Measurements from ENCODE around the gene PPT2. TPM values are rescaled to one million over a fixed set of nuclear protein-coding genes. Genes with fewer than 3 reads are reported as not detected.
"Not testable (repeated sequence)": the region's sequence is repeated elsewhere in the genome, so short reads cannot be mapped to it uniquely, and the experiment has no call there.

The PPT2 gene
- total RNA-seq, 2 donors from 2014 or later = 18.4 to 21.0 TPM

DNA sequence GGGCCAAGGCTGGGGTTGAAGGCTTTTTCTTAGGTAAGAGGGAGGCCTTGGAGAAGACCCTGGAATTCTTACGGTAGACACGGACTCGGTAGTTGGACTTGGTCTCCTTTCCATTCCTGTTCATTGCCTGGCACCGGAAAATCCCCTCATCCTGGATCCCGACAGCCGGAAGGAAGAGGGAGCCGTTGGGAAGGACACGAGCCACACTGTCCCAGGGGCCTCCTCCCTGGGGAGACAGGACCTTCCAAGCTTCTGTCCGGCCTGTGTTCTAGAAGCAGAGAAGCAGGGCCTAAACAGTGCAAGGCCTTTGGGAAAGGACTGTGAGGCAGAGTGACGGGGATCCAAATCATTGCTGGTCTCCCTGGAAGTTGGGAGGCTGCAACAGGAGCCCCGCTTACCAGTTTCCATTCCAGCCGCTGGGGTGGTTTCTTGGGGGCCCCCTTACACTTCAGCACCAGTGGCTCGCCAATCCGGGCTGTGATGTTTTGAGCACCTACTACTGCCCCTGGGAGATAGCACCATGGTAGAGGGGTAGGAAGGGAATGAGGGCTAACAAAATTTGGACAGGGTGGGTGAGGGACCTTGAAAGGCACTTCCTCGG is 29.6 kb downstream of the PPT2 start:
- Histone ChIP-seq H3K36me3 (peaks cover 4% of the 10 kb centered on the region), H3K4me3 (no peak overlapping the region), H3K27ac (no peak overlapping the region), H3K4me1 (peaks cover 6% of the 10 kb centered on the region), H3K9me3 (no peaks in the 10 kb centered on the region), H3K9ac (ENCODE audit: low read depth in 2 of 2, low read length in 2 of 2) (no peak overlapping the region), H3K27me3 (no peaks in the 10 kb centered on the region)
- intact Hi-C loops (cut with DNase I) = no loop called here
- DNase-seq = no peak
- TF ChIP-seq, protein P1, sequence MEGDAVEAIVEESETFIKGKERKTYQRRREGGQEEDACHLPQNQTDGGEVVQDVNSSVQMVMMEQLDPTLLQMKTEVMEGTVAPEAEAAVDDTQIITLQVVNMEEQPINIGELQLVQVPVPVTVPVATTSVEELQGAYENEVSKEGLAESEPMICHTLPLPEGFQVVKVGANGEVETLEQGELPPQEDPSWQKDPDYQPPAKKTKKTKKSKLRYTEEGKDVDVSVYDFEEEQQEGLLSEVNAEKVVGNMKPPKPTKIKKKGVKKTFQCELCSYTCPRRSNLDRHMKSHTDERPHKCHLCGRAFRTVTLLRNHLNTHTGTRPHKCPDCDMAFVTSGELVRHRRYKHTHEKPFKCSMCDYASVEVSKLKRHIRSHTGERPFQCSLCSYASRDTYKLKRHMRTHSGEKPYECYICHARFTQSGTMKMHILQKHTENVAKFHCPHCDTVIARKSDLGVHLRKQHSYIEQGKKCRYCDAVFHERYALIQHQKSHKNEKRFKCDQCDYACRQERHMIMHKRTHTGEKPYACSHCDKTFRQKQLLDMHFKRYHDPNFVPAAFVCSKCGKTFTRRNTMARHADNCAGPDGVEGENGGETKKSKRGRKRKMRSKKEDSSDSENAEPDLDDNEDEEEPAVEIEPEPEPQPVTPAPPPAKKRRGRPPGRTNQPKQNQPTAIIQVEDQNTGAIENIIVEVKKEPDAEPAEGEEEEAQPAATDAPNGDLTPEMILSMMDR (IDR thresholded peaks at IDR 0.05) = no peak

DNA sequence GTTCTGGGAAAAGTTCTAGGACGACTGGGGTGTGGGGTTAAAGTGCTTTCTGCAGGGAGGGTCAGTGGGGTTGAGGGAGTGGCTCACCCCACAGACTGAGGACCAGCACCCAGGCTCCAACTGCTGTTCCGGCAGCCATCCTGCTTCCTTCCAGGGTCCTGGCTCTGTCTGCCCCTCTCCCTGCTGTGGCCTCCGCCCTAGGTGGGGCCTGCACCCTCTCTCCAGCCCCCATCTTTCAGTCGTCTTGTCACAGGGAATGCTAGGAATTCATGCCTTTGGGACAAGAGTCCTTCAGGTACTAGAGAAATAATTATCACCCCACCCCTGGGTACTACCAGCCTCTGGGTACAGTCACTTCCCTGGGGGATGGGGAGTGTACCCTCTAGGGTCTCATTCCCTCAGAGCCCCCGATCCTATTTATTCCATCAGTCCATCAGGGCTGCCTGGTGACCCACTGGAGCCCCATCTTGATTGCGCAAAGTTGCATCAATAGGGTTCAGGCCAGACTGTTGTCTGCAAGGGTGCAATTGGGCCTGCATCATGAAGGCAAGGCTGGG is 30.2 kb downstream of the PPT2 start, which contains the start of gene AGER:
TSS of gene AGER (minus strand) at position 170 of the 557 bp plus-strand sequence. CDS start at position 139, 31 bp downstream.
- Histone ChIP-seq H3K4me3 (no peak within 1 kb of the TSS), H3K27me3 (no peaks in the 10 kb centered on the region), H3K36me3 (peaks cover 4% of the 10 kb centered on the region), H3K9ac (ENCODE audit: low read depth in 2 of 2, low read length in 2 of 2) (no peak within 1 kb of the TSS), H3K27ac (no peak within 1 kb of the TSS), H3K4me1 (peaks cover 3% of the 10 kb centered on the region), H3K9me3 (no peaks in the 10 kb centered on the region)
- no peak for DNase-seq
- TF ChIP-seq, protein P1 (IDR thresholded peaks at IDR 0.05) = no peak
- intact Hi-C loops (cut with DNase I) = no loop called here

DNA sequence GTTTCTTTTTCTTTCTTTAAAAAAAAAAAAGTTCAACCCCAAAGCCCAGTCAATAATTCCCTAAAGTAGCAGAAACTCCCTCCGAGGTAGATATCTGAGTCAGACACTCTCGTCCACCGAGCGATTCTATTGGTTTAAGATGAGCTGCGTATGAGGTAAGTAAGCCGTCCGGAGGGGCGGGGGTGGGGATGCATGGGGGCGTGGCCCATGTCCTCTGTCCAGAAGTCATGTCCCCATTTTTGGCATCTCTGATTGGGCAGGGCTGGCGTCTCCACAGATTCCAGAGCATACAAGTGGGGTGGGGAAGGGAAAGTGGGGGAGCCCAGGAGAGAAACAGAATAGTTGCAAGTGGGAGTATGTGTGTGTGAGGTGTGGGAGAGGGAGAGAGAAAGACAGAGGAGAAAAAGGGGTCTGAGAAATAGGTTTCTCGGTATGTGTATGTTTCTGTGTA is 31.8 kb downstream of the PPT2 start:
- H3K4me1 ChIP-seq; intact Hi-C loops (cut with DNase I); H3K27me3 ChIP-seq; H3K9ac ChIP-seq (ENCODE audit: low read depth in 2 of 2, low read length in 2 of 2); H3K27ac ChIP-seq; H3K4me3 ChIP-seq; H3K9me3 ChIP-seq; H3K36me3 ChIP-seq: not testable (repeated sequence)
- peak; percentile 68 for DNase-seq

DNA sequence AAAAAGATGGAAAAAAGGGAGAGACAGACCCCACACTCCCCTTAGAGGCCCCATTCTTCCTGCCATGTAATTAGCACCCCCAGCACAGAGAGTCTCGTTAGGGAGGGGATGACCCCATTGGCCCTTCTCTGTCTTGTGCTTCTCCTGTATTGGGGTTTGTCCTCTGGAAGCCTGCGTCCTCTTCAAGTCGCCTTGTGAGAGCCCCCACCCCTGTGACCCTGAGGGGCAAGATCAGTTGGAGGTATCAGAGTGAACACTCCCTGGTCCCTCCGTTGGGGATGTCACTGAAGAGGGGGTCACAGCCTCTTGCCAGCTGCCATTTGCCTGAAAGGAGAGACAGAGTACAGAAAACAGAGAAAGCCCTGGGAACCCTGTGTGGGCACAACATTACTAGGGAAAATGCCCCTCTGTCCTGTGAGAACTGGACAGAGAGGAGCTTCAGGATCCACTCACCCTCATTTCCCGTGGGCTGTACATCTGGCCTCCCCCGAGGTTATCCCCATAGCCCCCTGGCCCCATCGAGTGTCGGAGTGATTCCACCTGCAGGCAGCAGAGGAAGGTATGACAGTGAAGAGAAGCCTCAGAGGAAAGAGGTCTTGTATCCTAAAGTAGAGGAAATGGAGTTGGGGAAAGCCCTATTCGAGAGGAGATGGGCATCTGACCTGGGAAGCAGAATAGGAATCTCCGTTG is 32.4 kb downstream of the PPT2 start:
- H3K4me1 ChIP-seq; H3K9me3 ChIP-seq; H3K36me3 ChIP-seq; intact Hi-C loops (cut with DNase I); DNase-seq; H3K27me3 ChIP-seq; H3K4me3 ChIP-seq: not testable (repeated sequence)
- Histone ChIP-seq H3K9ac (ENCODE audit: low read depth in 2 of 2, low read length in 2 of 2) (peak overlapping the region in 1 of 2 donors; percentile 12), H3K27ac (peak overlapping the region; percentile 22)

DNA sequence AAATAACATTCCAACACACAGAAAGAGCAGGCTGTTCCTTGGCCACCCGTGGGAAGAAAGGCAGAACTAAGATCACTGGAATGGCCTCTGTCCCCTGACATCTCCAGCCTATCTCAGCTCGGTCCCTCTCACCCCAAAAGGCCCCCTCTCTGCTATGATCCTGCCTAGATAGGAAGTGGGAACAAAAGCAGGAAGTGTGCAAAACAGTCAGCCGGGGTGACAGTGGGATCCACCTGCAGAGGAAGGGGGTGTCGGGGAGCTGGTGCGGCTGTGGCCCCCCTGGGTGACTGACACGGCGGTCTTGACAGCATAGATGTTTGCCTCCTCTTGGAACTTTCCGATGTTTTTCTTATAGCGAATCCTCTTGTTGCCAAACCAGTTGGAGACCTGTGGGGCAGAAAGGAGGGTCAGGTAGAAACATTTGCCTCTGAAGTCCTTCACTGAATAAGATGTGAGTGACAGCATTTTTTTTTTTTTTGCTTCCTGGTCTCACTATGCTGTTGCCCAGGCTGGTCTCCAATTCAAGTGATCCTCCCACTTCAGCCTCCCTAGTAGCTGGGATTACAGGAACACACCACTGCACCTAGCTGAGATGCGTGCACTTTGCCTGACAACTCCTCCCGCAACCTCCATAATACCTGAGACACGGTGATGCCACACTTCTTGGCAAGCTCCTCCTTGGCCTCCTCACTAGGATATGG is 33.2 kb downstream of the PPT2 start:
- no peak overlapping the region for H3K9ac ChIP-seq (ENCODE audit: low read depth in 2 of 2, low read length in 2 of 2)
- H3K27me3 ChIP-seq = no peaks in the 10 kb centered on the region
- TF ChIP-seq, protein P1 (IDR thresholded peaks at IDR 0.05) = no peak
- no peak overlapping the region for H3K4me3 ChIP-seq
- no peaks in the 10 kb centered on the region for H3K4me1 ChIP-seq
- intact Hi-C loops (cut with DNase I) = no loop called here
- H3K9me3 ChIP-seq = no peaks in the 10 kb centered on the region
- H3K27ac ChIP-seq = peak overlapping the region; percentile 22
- DNase-seq = no peak
- H3K36me3 ChIP-seq = no peaks in the 10 kb centered on the region

DNA sequence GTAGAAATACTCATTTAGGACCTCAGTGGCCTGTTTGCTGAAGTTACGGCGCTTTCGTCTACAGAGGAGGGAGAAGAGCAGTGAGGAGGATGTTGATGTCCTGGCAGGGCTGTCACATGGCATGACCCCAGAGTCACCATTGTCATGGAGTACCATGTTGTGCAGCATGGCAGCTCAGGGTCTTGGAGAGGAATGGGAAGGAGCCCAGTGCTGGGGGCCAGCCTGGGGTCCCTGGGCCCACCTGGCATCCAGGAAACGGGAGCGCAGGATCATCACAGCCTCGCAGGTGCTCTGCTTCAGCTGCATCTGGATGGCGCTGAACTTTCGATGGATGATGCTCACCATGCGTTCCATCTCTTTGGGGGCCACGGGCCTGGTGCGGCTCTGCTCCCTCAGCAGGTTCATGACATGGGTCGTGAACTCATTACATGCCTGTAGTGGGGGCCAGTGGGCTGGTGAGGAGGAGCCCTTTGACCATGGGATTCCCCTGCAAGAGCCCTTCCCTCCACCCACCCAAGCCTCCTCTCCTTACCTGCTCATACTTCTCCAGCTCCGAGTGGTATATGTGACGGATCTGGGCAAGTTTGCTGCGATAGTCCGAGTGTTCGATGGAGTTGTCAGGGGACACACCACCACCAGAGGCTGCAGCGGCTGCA is 33.9 kb downstream of the PPT2 start:
- peak overlapping the region; percentile 87 for H3K27ac ChIP-seq
- H3K9ac ChIP-seq (ENCODE audit: low read depth in 2 of 2, low read length in 2 of 2) = peak overlapping the region in 1 of 2 donors; percentile 91

More for the DNA sequence above, 33.9 kb downstream of the PPT2 start:
- H3K36me3 ChIP-seq; H3K4me1 ChIP-seq; DNase-seq; H3K27me3 ChIP-seq; H3K4me3 ChIP-seq; H3K9me3 ChIP-seq; intact Hi-C loops (cut with DNase I): not testable (repeated sequence)

Measured in colonic mucosa (tissue), 4 donors.